ENCODE data around the gene ZNF266. TPM values are rescaled to one million over a fixed set of nuclear protein-coding genes. Genes with fewer than 3 reads are reported as not detected.

ZNF266 gene
- total RNA-seq, 1 donor from 2014 or later, result 21.8 TPM

Other genes with a start within 250 kb of the ZNF266 start
- gene OR7D4, start 216.0 kb downstream of the ZNF266 start, total RNA-seq, result not detected
- gene OR7E24, start 184.6 kb downstream of the ZNF266 start, total RNA-seq, result not detected
- 12.8 TPM for gene ZNF699, start 125.7 kb downstream of the ZNF266 start, total RNA-seq
- gene ZNF559, start 111.4 kb downstream of the ZNF266 start, total RNA-seq, result 29.8 TPM
- 4.4 TPM for gene ZNF177, start 72.6 kb downstream of the ZNF266 start, total RNA-seq
- gene ZNF560, start 63.0 kb upstream of the ZNF266 start, total RNA-seq, result 0.49 TPM
- 15.9 TPM for gene ZNF426, start 103.1 kb upstream of the ZNF266 start, total RNA-seq
- 51.6 TPM for gene ZNF121, start 148.9 kb upstream of the ZNF266 start, total RNA-seq
- 40.2 TPM for gene ZNF561, start 185.7 kb upstream of the ZNF266 start, total RNA-seq
- 30.4 TPM for gene ZNF562, start 239.5 kb upstream of the ZNF266 start, total RNA-seq

Measured in skin of body (tissue), 1 donor.